NK-92 (cell line): ENCODE results near the gene PTBP3.
"Not testable (repeated sequence)": the region's sequence is repeated elsewhere in the genome, so short reads cannot be mapped to it uniquely, and the experiment has no call there.

Source experiments
- DNase-seq: peaks from one replicate; lab custom pipeline; 2025; ENCODE audit not compliant: unreplicated experiment; lab: John Stamatoyannopoulos, UW

The PTBP3 gene

DNA sequence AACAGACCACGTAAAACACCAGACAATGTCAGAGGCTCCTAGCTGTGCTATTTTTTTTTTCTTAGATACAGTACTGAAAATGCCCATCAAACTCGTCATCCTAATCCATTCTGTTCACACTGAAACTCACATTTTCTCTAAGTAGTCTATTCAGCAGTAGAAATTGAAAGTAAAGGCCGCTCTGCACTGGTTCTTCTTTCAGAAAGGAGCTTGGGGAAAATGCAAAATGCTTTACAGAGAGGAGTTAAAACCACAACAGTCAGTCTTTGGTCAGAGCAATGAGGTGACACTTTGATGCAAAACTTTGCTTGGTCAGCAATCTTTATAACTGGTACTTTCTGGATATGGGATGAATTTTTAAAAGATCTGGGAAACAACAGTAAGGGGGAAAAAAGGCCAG, 114.5 kb downstream of the PTBP3 start:
- no peak for DNase-seq

DNA sequence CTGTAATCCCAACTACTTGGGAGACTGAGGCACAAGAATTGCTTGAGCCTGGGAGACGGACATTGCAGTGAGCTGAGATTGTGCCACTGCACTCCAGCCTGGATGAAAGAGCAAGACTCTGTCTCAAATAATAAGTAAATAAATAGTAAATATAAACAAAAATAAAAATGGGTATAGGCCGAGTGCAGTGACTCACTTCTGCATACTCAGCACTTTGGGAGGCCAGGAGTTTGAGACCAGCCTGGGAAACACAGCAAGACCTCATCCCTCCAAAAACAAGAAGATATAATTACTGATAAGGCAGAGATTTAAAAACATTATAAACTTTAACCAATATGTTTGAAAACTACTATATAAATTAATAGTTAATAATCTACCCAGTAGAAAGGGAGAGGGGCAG, 120.5 kb downstream of the PTBP3 start:
- DNase-seq = no peak

DNA sequence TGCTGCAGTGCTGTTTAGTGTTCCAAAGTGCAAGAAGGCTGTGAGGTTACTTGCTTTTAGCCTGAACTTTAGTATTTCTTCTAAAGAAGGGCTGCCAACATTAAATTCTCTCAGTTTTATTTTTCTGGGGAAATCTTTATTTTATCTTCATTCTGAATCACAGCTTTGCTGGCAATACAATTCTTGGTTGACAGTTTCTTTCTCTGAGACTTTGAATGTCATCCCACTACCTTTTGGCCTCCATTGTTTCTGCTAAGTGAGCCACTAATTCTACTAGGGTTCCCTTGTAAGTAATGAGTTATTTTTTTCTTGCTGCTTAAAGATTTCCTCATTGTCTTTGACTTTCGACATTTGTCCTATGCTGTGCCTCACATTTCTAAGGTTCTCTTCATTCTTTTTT, 126.0 kb downstream of the PTBP3 start:
- DNase-seq = no peak

DNA sequence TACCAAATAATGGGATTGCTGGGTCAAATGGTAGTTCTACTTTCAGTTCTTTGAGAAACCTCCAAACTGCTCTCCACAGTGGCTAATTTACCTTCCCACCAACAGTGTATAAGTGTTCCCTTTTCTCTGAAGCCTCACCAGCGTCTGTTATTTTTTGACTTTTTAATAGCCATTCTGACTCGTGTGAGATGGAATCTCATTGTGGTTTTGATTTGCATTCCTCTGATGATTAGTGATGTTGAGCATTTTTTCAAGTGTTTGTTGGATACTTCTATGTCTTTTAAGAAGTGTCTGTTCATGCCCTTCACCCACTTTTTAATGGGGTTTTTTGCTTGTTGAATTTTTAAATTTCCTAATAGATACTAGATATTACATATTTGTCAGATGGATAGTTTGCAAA, 129.9 kb downstream of the PTBP3 start:
- DNase-seq = no peak

DNA sequence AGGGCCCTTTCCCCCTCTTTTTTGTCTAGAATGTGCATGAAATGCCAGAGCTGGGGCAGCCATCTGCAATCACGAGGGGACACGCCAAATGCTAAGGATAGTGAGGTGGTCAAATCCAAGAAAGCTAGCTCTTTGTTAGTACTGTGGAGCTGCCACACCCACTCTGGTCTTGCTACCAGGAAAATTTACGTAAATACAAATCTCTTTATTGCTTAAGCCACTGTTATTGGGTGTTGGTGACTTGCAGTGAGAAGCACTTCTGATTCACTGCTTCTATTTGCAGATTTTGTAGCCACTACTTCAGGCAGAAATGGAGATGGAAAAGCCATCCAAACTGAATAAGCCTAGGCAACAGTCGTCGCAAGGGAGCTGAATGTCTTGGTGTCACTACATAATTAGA, 132.7 kb downstream of the PTBP3 start:
- no peak for DNase-seq

DNA sequence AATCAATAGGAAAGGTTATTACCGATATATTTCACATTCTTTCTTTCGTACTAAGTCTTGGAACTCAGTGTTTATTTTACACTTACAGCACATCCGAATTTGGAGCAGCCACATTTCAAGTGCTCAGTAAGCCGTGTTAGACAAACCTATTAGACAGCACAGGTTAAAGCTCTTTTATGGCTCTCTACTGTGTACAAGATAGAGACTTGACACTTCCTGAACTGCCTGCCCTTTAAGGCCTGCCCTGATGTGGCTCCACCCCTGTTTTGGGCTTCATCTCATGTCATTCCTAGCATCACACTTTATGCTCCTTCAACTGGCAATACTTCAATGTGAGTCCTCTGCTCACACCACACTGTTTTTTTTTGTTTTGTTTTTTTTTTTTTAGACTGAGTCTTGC, 134.8 kb downstream of the PTBP3 start:
- no peak for DNase-seq

DNA sequence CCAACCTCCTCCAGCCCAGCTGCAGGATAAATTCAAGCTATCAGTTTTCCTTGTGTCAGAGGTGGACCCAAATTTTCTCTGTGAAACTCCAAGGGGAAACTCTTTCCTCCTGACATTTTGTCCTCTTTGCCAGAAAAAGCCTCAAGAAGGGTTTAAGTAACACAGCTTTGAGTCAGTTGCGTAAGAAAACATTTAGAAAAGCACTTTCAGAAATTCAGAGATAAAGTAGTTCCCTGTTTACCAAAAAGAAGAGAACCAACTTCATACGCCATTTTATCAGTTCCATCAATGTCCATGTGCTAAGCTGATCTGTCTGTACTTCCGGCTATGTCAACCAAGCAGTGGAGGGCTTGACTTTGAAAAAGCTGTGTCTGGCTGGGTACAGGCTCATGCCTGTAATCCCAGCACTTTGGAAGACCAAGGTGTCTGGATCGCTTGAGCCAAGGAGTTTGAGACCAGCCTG, 138.4 kb downstream of the PTBP3 start:
- DNase-seq = no peak

DNA sequence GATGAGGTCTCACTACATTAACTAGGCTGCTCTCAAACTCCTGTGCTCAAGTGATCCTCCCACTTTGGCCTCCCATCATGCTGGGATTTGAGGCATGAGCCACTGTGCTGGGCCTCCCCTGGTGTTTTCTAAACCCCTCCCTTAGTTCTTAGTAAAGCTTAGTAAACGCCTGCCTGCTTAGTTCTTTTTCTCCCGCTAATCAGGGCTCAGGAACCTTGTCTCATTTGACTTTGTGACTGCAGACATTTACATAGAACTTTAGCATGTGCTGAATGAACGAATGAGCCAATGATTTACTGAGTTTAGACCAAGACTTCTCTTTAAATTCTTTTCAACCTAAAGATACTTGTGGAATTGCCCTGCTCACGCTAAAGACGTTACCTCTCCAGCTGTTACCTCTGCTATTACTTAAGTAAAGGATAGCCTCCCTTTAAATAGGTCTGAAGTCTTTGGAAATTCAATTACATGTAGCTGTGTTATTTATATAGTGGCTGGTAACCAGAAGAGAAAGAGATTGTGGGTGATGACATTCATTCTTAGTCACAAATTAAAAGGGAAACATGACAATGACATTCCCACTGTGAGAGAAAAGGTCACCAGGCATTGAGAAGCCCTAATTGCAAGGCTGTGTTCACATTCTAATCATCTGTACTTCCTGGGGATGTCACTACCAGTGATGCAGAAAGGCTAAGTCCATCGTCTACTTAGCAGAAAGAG, 139.7 kb downstream of the PTBP3 start:
- no peak for DNase-seq

DNA sequence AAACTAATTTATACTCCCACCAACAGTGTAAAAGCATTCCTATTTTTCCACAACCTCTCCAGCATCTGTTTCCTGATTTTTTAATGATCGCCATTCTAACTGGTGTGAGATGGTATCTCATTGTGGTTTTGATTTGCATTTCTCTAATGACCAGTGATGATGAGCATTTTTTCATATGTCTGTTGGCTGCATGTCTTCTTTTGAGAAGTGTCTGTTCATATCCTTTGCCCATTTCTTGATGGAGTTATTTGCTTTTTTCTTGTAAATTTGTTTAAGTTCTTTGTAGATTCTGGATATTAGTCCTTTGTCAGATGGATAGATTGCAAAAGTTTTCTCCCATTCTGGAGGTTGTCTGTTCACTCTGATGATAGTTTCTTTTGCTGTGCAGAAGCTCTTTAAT, 143.1 kb downstream of the PTBP3 start:
- DNase-seq = not testable (repeated sequence)

DNA sequence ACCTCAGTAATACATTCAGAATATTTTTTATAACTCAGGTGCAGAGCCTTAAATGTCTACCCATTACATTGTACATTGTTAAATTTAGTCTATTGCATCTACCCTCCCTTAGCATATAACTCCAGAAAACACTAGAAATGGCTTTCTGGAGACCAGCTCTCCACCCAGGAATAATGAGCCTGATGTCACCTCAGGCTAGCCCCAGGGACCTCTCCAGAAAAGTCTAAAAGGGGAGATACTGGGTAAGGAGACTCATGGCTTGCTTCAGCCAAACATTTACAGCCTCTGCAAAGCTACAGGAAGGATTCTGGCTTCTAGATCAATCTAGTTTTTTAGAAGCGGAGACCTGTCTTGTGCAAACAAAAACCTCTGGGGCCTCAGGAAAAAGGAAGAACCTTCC, 144.5 kb downstream of the PTBP3 start:
- no peak for DNase-seq

DNA sequence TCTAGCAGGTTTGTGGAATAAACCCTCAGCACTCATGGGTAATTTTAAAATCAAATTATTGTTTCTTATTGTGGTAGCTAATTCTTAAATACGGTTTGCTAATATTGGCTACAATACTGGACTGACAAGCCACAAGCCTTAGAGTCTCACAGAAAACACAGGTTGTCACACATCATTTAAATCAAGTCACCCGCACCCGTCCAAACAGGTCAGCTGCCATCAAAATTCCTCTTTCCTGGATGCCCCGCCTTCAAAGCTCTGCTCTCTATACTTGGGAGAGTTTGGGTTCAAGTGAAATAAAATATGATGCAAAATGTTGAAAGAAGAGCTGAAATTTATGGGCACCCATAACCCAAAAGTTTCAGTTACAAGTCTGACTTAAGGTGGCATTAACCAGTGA, 146.0 kb downstream of the PTBP3 start:
- DNase-seq = no peak

DNA sequence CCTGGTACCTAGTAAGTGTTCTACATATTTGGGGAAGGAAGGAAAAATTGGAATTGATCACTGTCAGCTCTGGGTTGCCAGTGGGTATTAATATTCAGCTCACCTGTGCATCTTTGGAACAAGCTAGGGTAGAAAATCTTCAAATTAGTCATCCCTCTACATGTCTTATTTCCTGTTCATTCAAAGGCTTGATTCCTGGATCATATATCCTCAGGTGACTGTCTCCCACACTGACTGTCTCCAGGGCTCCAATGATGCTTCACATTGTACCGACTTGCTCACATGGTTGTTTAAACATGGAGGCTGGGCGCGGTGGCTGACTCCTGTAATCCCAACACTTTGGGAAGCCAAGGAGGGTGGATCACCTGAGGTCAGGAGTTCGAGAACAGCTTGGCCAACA, 146.7 kb downstream of the PTBP3 start:
- no peak for DNase-seq

DNA sequence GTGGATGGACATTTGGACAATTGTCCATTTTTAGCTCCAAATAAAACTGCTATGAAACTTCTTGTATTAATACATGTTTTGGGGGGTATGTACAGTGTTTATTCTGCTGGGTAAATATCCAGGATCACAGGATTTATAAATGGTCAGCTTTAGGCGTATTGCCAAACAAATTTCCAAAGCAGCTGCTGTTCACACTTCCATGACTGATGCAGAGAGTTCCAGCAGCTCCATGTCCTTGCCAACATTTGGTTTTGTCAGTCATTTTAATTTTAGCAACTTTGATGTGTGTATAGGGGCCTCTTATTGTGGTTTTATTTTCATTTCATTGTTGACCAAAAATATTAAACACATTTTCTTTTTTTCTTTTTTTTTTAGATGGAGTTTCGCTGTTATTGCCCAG, 148.5 kb downstream of the PTBP3 start:
- no peak for DNase-seq

DNA sequence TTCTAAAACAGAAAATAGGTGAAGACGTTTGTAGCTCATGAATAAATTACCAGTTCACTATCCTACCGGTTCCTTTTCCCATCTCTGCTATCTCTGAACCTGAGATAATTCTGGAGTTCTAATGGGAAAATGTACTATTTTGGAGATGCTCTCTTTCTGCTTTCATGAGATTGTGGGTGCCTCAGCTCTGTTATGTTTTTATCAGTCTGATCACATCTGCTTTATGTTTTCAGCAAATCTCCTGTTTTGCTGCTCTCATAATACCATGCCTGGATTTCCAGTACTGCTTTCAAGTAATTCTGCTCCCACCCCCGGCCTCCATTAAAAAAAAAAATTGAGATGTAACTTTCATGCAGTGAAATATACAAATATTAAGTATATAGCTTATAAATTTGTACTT, 149.2 kb downstream of the PTBP3 start:
- no peak for DNase-seq

DNA sequence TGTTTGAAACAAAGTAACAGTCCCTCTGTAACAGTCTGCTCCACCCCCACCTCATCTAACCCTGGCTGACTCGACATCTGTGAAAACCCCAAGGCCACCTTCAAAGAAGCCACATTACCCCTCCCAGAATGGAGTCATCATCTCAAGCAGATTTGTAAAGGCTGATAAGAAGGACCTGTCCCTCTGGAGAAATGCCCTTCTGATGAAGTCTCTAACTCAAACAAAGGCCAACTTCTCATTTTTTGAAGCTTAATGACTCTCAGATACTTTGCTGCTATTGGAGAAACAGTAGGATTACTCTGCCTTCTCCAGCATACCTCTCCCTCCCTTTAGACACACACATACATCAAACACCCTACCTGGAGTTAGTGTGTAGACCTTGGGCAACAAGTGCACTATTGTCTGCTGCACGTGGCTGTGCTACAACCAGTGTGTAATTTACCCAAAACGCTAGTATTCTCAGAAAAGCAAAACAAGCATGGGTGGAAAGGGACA, 153.0 kb downstream of the PTBP3 start:
- no peak for DNase-seq

DNA sequence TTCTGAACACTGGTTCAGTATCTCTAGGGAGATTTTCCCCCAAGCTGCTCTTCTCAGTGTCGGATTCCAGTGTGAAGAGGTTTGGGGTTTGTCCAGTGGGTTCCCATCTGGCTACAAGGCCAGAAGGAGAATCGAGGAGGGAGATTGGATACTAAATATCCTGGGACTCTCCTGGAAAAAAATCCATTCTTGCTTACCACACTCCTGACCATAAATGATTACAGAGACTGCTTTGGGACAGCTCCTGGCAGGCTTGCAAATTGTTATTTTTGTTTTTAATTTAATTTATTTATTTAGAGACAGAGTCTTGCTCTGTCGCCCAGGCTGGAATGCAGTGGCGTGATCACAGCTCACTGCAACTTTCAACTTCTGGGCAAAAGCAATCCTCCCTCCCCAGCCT, 153.6 kb downstream of the PTBP3 start:
- DNase-seq = no peak

DNA sequence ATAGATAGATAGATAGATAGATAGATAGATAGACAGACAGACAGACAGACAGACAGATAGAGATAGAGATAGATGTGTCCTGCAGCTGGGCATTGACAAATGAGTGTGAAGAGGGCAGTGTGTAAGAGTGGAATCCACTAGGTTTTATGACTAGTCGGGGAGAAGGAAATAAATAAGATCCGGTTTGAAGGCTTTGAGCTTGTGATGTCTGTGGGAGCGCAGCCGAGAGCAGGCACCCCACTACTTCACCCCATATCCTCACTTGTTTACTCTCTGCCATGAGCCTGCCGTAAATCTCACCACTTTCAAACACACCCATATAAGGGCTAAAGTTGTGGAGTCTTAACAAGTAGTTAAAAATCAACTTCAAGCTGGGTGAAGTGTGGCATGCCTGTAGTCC, 156.9 kb downstream of the PTBP3 start:
- no peak for DNase-seq

DNA sequence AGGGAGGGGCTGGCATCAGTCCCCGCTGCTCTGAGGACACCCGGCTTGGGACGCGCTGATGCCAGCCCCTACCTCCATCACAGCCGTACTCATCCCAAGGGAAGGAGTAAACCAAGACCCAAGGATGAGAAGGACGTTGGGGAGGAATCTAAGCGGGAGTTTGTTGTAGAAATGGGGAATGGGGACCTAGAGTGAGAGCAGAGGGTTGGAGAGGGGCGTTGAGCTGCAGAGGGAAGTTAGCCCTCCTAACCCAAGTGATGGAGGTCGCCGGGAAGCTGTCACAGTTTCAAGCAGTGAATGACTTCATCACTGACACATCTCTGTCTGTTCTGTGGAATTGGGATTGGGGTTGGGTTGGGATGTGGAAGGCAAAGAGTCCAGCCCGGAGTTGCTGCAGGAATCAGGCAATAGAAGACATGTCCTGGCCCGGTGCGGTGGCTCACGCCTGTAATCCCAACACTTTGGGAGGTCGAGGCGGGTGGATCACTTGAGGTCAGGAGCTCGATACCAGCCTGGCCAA, 157.6 kb downstream of the PTBP3 start:
- no peak for DNase-seq

DNA sequence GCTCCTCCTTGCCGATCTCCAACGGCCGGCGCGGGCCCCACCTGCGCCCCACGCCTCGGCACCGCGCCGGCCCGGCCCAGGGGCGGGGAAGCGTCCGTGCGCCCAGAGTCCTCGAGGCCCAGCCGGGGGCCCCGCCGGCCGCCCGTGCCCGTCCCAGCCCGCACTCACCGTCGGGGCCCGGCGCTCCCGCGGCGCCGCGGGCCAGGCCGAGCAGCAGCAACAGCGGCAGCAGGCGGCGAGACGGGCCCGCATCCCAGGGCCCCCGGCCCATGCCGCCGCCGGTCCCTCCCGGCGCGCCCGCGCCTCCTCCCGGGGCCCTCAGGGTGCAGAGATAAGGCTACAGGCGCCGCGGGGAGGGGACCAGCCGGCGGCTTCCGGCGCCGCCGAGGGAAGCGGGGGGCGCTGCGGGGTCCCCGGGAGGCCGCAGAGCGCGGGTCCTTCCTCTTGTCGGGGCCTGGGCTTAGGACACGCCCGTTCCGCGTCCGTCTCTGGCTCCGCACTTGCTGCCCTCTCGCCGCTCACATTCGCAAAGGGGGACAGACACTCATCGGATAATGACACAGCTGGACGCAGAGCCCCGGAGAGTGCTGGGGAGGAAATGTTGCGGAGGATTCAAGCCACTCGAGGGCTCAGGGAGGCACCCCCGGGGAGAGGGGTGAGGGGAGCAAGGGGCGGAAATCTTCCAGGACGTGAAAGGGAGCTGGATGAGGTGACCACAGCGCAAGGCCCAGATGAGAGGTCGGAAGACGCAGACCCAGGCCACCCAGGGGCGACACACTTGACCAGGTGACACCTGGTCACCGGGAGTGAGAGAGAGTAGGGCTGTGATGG, 158.2 kb downstream of the PTBP3 start, which contains the start of gene SUSD1:
Gene SUSD1 (minus strand): TSS at position 333 of the 831 bp plus-strand sequence. CDS start 62 bp downstream, at position 271.
- DNase-seq = no peak

DNA sequence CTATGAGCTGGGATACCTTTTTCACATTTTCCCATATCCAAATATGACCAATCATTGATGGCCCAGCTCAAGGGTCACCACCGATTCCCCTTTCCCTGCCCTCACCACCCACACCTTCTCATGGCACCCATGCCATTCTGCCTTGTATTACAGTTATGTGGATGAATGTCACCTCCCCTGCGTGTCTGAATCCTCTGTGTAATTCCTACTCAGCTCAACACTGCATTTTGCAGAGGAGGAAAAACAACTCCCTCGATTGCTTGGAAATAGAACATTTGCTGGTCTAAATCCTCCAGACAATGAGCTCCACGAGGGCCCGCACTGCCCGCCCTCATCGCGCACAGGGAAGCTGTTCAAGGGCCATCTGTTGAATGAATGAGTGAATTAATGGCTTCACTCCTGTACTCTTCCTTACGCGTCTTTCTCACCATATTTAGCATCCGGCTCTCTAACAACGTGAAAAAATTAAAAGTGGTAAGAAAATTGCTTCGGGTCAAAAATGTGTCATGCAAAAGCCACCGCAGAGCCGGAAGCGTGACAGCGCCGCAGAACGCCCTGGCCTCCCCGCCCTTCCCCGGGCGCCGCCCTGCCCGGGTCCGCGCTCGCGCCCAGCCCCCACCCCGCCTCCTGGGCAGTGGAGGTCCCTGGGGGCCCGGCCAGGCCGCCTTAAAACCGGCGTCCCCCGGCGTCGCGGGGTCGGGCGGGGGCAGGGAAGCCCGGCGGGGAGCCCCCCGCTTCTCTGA, 159.0 kb downstream of the PTBP3 start:
- no peak for DNase-seq

DNA sequence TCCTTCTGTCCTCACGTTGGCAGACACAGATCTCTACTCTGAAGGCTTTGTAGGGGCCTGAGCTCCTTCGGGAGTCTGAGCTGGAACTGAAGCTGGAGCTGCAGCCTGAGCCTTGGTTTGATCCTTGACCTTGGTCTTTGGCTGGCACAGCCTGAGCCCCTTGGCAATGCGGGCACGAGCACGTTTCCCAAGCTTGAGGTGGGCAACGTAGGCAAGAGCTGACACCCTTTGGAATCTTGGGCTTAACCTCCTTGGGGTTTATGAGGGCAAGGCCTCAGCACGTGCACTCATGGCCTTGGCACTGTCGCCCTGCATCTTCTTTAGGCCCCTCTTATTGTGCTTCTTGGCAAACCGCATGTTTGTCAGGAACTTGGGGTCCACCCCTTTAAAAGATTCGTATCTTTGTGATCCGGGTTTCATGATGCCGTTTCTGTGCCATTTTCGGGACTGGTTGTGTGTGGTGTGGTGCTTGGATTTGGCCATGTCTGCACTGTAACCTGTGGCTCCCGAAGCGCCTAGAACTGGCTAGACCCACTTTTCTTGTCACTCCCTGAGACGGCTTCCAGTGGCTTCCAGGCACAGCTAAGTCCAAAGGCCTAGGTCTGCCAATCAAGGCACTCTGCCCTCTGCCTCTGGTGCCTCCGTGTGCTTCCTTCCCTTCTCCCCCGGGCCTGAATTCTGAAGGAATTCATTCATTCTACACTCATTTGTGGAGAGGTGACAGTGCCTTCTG, 159.8 kb downstream of the PTBP3 start:
- no peak for DNase-seq
